Measurements from ENCODE around the gene ZNG1C. TPM values are rescaled to one million over a fixed set of nuclear protein-coding genes. Genes with fewer than 3 reads are reported as not detected.
"Not testable (repeated sequence)": the region's sequence is repeated elsewhere in the genome, so short reads cannot be mapped to it uniquely, and the experiment has no call there.

The ZNG1C gene
- total RNA-seq, 2 donors from 2014 or later: 52.1 to 56.6 TPM

DNA sequence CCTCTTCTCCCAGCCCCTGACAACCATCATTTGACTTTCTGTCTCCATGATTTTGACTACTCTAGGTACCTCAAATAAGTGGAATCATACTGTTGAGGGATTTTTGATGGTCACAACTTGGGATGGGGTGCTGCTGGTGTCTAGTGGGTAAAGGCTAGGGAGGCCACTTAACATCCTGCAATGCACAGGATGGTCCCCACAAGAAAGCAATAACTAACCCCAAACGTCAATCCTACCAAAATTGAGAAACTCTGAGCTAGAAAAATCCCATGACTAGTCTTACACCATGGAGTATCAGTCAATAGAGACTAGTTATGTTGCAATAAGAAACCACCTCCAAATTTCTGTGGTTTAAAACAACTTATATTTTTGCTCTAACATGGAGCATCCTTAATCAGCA, 90.3 kb downstream of the ZNG1C start:
- peak in 1 of 2 donors; percentile 49 for ATAC-seq
- not testable (repeated sequence) for DNase-seq (ENCODE audit: low spot score in 2 of 2); H3K9me3 Mint-ChIP-seq; H3K36me3 Mint-ChIP-seq; H3K27ac Mint-ChIP-seq

- DNase-seq (ENCODE audit: low spot score in 2 of 2); H3K36me3 Mint-ChIP-seq; H3K9me3 Mint-ChIP-seq; H3K27ac Mint-ChIP-seq: not testable (repeated sequence)
- peak in 1 of 2 donors; percentile 49 for ATAC-seq
Observed at GRCh38 chr9:68335935-68336334, 94.2 kb downstream of the ZNG1C start.

DNA sequence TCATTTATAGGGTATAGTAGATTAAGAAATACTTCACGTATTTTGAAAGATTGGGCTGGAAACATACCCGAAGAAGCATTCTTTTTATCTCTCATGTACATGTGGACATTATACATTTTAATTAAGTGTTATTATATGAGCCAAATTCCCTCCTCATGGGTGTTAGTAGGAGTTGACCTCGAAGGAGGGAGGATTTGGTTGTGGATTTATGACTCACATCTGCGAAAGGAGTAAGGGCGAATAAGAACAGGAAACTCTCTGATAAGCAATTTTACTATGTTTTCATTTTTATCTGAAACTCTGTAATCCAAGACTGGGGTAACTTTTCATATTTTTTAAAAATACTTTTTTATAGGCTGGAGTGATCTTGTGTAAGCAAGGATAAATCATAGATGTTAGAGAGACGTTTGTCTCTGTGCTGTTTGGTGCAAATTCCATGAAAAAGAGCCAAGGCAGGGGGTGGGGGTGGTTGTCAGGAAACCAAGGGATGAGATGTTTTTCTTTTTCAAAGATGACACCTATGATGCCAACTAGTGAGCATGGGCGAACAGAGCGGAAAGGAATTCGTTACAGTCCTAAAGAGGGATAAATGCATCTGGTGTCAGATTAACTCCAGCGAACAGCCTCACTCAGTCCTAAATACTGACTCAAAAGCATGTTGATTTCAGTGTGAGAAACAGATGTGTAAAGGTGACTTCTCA, 95.0 kb downstream of the ZNG1C start:
- not testable (repeated sequence) for H3K36me3 Mint-ChIP-seq; ATAC-seq; H3K9me3 Mint-ChIP-seq; DNase-seq (ENCODE audit: low spot score in 2 of 2); H3K27ac Mint-ChIP-seq

GRCh38 chr9:68338000-68338399, 96.2 kb downstream of the ZNG1C start:
- DNase-seq (ENCODE audit: low spot score in 2 of 2); H3K36me3 Mint-ChIP-seq; ATAC-seq; H3K27ac Mint-ChIP-seq; H3K9me3 Mint-ChIP-seq: not testable (repeated sequence)

DNA sequence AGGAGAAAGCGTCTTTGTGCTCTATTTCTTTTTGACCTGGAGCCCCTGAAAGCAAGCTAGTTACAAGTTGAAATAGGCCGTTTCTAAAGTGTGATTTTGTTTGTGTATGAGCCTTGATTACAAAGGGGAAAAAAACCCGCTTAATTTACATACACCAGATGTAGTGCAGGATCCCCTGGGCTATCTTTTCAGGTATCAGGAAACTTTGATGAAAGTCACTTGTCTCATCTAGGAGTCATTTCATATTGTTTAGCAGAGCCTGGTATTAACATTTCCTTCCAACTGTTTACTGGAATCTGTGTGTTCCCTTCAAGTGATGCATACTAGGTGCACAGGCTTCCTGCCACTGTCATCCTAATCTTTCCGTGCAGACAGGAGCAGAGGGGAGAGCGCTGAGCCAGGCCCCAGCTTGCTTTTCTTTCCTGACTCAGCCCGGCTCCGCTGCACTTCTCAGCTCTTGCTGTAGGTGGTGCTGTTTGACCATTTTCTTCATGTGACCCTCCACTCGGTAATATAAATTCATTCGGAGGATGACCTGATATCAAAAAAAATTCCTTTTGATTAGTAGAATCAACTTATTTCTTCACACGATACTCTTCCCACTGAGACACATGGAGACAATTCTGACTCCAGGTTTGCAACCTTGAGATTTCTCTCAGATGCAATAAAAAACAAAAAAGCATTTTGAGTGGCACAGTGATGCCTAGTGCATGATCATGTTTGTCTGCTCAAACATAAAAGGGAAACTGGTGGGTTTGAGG, 100.7 kb downstream of the ZNG1C start:
- DNase-seq (ENCODE audit: low spot score in 2 of 2); H3K27ac Mint-ChIP-seq; H3K9me3 Mint-ChIP-seq; H3K36me3 Mint-ChIP-seq: not testable (repeated sequence)
- ATAC-seq: peak; percentile 74 to 85

- DNase-seq (ENCODE audit: low spot score in 2 of 2); H3K27ac Mint-ChIP-seq; H3K36me3 Mint-ChIP-seq; H3K9me3 Mint-ChIP-seq; ATAC-seq: not testable (repeated sequence)
Observed at GRCh38 chr9:68343242-68343641, 101.5 kb downstream of the ZNG1C start.

- not testable (repeated sequence) for H3K9me3 Mint-ChIP-seq; H3K27ac Mint-ChIP-seq; DNase-seq (ENCODE audit: low spot score in 2 of 2); ATAC-seq; H3K36me3 Mint-ChIP-seq
Observed at GRCh38 chr9:68343992-68344391, 102.2 kb downstream of the ZNG1C start.

Other genes with a start within 250 kb of the ZNG1C start
- gene FOXD4L3, start 60.9 kb downstream of the ZNG1C start, total RNA-seq: under 1 TPM in 1 of 2 donors, not detected in 1; 0.18 TPM
- not detected for gene PGM5, start 114.6 kb downstream of the ZNG1C start, total RNA-seq